ENCODE data around the gene NKX1-2.

GRCh38 chr10:124467165-124467564, 17.3 kb upstream of the NKX1-2 start:
- TF ChIP-seq CTCF (IDR thresholded peaks at IDR 0.05): no peak
- no peak for TF ChIP-seq ZFX (IDR thresholded peaks at IDR 0.05; ENCODE audit: borderline replicate concordance)
